Ammon's horn (tissue), 1 donor: ENCODE results near the gene POU3F4.

Source experiments
- DNase-seq: peaks from one replicate; pipeline ENCODE4 v3.0.0-alpha.2; 2016; ENCODE audit warnings: low spot score

The POU3F4 gene

DNA sequence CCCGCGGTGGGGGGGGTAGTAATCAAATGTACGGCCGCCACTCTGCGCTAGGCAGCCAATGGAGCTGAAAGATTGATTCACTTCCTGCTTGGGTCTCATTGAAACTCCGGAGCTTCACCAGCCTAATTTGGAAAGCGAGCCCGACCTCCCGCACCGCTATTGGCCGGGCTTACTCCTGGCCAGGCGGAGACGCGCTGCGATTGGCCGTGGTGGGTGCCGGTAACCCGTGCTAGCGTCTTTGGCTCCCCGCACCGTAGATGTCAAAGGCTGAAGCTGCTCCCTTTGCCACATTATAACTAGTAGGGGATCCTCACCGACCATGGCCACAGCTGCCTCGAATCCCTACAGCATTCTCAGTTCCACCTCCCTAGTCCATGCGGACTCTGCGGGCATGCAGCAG, at the start of gene POU3F4:
Gene POU3F4 (plus strand): TSS at position 285 of the 400 bp plus-strand sequence. CDS start 35 bp downstream, at position 320.
- DNase-seq = peak; percentile 72

DNA sequence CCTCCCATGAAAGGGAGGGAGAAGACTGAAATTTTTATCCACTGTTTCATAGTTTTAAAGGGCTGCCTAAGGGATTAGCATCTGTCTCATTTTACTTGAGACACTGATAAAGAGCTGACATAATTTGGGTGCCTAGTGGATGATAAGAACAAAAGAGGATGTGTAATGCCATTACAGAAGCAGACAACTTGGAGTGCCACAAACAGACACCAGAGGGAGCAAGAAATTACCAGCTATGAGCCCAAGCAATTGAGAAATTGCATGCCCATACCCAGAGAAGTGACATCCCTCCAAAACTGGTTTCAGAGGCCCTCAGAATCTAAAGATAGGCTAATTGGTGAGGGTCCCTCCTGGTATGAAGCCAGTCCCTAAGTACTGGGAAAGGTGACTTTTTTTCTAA, 38.5 kb upstream of the POU3F4 start:
- peak; percentile 39 for DNase-seq

DNA sequence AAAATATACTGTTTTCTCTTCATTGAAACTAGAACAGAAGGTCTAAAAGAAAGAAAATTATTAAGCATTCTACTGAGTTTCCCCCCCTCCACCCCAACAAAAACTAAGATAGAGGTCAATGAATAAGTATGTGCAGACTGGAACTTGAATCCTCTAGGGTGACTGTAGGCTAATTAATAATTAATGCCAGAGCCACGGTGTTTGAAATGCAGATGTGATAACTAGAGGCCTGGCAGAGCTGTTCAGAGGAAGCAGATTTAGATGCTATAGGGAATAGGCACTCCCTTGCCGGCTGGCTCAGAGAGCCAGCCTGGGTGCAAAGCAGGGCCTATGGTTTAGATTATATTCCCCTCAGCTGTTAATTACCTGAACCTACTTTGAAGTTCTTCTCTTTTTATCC, 12.2 kb upstream of the POU3F4 start:
- DNase-seq = no peak

DNA sequence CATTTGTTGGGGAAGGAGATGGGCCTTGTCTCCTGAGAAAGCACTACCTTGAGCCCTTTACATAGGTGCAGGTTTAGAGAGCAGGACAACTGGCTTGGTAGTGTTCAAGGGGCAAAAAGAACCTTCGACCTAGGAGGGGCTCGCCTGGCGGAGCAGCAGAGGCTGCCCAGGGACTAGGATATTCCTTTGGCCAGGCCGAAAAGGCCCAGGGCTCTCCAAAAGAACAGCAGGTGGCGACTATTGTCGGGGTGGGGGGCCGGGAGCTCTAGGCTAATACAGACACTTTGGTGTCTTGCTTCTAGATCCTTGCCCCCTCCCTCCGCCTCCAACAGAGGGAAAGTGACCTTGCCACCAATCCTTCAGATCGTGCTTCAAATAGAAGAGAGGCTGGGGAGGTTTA, 7.1 kb upstream of the POU3F4 start:
- no peak for DNase-seq

DNA sequence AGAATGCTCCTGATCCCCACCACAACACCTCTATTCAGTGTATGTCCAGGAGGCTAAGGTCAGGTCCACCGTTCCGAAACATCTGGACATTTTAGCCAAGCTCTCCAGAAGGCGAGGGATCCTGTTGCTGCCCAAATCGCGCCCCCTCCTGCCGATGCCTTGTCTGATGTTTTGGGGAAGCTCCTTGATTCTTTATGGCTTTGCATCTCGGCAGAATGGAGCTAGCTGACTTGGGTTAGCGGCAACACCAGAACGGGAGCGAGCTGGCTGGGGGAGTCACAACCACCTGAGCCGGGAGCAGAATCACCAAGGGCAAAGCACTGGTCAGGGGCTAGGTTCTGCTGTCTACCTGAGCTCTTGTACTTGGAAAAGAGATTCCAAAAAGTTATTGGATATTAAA, 6.6 kb upstream of the POU3F4 start:
- DNase-seq = no peak

DNA sequence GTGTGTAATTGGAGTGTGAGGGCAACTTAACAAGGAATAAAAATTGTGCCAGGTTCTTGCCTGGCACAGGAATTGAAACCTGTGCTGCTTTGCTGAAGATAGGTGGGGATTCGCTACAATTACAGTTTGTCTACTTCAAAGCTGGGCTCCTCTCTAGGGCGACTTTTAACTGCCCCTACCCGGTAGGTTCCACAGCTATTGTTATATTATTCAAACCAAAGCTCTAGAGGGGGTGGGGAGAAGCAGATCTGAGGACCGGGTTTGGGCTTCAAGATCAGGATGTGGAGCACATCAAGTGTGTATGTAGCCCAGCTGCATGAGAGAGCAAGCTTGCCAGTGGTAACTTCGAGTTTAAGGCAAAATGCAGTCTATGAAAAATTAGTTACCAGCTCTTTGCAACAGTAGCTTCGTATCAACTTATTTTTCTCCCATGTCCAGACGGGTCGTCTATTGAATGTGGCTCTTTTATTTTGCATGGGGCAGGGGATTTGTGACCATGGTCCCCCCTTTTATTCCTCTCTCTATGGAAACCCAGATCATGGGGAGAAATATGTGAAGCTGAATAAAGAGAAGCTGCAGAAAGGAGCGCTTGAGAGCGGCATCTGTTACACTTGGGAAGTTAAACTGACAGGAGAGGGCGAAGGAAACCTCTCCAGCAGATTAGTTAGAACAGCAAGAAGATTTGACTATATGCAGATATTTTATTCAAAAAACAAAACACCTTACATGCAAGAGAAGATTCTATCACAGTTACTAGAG, 3.2 kb upstream of the POU3F4 start:
- DNase-seq = no peak

DNA sequence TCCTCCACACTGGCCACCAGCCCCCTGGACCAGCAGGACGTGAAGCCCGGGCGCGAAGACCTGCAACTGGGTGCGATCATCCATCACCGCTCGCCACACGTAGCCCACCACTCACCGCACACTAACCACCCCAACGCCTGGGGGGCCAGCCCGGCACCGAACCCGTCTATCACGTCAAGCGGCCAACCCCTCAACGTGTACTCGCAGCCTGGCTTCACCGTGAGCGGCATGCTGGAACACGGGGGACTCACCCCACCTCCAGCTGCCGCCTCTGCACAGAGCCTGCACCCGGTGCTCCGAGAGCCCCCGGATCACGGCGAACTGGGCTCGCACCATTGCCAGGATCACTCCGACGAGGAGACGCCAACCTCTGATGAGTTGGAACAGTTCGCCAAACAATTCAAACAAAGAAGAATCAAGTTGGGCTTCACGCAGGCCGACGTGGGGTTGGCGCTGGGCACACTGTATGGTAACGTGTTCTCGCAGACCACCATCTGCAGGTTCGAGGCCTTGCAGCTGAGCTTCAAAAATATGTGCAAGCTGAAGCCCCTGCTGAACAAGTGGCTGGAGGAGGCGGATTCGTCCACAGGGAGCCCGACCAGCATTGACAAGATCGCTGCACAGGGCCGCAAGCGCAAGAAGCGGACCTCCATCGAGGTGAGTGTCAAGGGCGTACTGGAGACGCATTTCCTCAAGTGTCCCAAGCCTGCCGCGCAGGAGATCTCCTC, 600 bp downstream of the POU3F4 start:
- no peak for DNase-seq

DNA sequence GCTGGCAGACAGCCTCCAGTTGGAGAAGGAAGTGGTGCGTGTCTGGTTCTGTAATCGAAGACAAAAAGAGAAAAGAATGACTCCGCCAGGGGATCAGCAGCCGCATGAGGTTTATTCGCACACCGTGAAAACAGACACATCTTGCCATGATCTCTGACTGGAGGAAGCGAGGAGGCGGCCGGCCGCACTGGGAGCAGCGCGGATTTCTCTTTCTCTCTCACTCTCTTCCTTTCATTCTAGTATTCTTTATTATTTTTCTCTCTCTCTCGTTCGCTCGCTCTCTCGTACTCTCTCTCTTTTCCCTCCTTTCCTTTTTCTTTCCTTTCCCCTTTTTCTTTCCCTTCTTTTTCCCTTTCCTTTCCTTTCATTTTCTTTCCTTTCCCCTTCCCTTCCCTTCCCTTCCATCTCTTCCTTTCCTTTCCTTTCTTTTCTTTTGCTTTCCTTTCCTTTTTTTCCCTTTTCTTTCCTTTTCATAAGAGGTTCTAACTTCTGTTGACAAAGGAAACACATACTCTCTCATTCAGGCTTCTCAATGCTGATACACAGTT, 1.2 kb downstream of the POU3F4 start:
- no peak for DNase-seq

DNA sequence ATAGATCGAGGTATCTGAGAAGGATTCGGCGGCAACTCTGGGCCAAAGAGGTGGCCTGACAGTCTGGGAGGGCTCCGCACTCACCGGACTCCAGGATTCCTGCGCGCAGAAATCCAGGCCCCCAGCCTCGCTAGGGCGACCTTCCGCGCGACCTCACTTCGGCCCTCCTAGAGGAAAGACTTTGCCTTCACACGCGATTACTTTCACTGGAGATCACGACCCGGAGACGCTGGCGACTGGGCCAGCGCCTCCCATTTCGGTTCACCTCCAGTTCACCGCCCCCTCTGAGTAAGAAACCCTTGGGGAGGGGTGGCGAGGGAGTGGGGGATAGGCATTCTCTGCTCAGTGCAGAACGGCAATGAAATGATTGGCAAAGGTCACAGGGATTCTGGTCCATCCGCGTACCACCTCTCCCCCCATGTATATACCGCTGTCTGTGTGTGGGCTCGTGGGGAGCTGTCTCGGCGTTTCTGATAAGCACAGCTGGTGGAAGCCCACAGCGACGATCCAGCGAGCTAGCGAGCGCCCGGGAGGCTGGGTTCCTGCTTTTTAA, 2.5 kb downstream of the POU3F4 start:
- no peak for DNase-seq

DNA sequence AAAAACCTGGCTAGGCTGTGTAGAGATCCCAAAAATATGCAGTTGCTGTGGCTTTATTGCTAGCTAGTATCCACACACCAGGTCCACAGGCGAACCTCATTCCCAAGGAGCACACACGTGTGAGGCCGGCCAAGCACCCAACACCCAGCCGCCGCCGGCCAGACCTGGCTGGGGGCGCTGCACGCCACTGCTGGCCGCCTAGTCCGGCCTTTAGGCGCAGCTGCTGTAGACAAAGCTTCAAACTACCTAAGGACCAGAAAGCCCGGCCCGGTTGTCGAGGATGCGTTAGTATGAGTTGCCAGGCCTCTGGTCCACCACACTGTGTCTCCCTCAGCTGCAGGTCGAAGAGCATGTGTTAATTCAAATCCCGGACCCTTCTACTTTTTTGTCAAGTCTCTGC, 3.1 kb downstream of the POU3F4 start:
- no peak for DNase-seq

DNA sequence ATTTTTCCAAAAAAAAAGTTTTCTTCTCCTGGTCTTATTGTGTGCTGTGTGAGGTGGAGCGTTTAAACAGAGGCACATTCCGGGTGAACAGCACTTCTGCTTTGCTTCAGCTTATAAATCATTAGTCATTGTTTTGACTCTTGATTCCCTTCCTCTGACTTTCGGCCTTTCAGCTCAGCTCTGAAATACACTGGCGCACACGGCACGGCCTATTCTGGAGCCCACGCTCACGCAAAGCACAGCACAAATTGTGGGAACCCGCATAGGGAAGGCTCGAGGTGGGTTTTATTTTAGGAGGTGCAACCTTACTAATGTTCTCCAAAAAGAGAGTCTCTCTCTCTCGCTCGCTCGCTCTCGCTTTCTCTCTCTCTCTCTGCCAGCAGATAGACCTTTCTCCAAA, 4.0 kb downstream of the POU3F4 start:
- no peak for DNase-seq

DNA sequence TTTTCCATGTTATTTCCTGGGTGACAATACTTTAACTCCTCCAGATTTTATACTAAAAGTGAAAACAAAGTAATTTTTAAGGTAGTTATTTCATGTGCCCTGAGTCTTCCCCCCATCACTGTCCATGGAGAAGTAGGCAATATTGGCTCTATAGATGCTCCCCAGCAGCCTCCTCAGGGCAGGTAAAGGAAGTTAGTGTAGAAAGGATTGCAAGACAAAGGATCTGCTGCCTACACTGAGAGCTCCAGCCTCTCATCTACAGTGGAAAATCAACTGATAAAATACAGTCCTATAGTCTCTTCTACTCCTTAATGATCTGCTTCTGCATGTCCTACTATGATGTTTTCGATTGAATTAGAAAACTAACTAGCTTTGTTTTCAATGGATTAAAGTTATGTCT, 8.5 kb downstream of the POU3F4 start:
- DNase-seq = no peak

DNA sequence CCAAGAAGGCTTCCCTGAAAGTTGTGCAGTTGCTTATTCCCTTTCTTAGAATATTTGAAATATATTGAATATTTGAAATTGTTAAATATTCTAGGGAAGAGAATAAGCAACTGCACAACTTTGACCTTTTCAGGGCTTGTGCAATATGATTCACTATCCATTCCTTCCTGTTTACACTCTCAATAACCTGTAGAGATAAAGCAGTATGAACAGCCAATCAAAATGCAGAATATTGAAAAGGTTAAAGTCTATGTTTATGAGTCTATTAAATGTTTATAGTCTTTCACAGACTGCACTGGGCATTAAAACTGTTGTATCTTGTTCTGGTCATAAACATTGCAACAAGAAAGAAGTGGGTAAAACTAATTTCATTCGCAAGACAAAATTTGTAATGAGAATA, 13.8 kb downstream of the POU3F4 start:
- DNase-seq = no peak

DNA sequence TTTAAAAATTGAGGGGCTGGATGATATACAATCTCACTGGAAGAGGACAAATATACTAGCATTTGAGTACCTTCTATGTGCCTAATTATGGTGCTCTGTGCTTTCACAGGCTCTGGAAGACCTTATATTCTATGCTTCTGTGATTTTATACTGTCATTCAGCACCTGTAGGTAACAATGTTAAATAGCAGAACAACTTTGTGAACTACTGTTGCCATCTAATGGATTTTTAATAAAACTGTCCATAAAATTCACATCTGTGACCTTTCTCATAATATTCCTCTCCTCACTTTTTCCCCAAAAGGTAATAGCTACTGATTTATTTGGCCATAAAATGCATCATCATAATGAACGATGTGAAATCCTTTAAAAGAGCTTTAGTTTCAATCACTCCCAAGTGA, 21.9 kb downstream of the POU3F4 start:
- no peak for DNase-seq

DNA sequence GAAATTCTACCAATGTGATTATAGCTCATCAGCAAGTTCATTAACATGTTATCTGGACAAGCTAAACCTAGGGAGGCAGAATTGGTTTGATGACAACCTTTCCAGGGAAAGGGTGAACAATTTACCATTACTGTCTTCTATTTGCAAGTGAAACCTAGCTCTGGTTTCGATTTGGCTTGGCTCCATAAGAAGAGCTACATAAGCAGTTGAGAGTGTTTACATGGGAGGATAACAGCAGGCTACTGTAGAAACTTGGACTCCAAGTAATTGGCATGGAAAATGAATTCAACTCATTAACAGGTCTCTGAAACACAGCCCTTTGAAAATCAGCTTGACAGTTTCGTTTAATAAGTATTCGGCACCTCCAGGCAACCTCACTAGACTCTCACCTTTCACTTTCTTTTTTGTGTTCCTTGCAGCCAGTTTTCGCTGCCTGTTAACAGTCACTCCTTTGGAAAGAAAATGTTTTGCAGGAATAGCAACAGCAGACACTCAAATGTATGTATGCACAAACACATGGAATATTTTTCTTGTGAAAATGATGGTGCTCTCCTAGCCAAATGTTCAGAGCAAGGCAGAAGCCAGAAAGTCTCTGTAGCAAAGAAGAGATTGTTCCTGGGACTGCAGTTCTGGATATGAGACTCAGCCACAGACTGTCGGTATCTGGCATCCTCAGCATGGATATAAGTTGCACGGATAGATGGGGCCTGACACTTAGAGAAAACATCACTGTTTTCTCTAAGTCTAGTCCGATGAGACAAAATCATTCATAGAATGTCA, 27.5 kb downstream of the POU3F4 start:
- DNase-seq = peak; percentile 1
